ENCODE results near the gene YPEL2.
A peak's percentile ranks its signal among the peaks of the same experiment; 100 is the strongest.

Gene YPEL2

DNA sequence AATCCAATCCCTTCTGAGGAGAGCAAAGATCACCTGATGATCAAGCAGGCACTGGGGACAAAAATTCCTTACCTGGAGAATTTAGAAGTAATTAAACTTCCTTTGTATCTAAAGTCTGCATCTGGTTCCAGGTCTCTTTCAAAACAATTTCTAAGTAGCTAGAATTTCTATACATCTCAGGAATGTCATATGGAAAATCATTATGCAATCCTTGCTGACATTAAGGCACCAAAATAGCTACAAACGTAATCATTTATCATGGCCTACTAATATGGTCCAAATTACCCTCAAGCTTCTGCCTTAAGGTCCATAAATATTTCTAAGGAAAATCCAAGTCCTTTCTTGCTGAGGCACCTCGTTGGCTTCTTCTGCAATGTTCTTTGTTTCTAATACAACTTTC is 32.9 kb upstream of the YPEL2 start:
- no peak overlapping the region for H2AFZ ChIP-seq (ENCODE audit: low read depth, low read length)

DNA sequence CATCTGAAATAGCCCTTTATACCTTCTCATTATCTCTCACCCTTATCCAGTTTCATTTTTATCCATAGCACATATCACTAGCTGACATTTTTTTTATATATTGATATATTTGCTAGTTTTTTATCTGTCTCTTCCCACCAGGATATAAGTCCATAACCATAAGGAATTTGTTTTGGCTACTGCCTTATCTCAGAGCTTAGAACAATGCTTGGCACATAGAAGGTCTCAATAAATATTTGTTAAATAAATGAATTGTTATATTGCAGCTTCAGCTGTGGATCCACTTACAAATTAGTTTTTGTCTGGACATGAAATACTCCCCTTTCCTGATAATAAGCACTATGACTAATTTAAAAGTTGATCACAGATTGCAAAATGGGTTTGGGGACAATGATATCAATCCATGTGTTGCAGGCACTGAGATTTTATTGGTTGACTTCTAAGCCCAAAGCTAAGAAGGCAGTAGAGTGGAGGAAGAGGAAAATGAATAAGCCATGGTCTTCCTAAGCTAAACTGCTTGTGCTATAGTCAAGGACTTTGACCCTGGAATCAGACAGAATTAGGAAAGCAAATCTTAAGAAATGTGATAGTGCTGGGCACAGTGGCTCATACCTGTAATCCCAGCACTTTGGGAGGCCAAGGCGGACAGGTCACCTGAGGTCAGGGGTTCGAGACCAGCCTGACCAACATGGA is 31.9 kb upstream of the YPEL2 start:
- no peaks in the 10 kb centered on the region for H4K20me1 ChIP-seq (ENCODE audit: insufficient read depth, low read length)

More for the DNA sequence above, 32.9 kb upstream of the YPEL2 start:
- no peak for TF ChIP-seq EZH2phosphoT487 (IDR thresholded peaks at IDR 0.05; ENCODE audit: low read depth)
- TF ChIP-seq, protein P1, sequence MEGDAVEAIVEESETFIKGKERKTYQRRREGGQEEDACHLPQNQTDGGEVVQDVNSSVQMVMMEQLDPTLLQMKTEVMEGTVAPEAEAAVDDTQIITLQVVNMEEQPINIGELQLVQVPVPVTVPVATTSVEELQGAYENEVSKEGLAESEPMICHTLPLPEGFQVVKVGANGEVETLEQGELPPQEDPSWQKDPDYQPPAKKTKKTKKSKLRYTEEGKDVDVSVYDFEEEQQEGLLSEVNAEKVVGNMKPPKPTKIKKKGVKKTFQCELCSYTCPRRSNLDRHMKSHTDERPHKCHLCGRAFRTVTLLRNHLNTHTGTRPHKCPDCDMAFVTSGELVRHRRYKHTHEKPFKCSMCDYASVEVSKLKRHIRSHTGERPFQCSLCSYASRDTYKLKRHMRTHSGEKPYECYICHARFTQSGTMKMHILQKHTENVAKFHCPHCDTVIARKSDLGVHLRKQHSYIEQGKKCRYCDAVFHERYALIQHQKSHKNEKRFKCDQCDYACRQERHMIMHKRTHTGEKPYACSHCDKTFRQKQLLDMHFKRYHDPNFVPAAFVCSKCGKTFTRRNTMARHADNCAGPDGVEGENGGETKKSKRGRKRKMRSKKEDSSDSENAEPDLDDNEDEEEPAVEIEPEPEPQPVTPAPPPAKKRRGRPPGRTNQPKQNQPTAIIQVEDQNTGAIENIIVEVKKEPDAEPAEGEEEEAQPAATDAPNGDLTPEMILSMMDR (IDR thresholded peaks at IDR 0.05; ENCODE audit: low read depth, low read length) = no peak
- H3K4me2 ChIP-seq (ENCODE audit: low read length) = no peak overlapping the region
- H3K27ac ChIP-seq (ENCODE audit: low read length) = no peak overlapping the region
- H4K20me1 ChIP-seq (ENCODE audit: insufficient read depth, low read length) = no peaks in the 10 kb centered on the region
- H3K9ac ChIP-seq (ENCODE audit: low read length) = no peak overlapping the region
- peaks cover 3% of the 10 kb centered on the region; the same call in 1 of the 2 replicates for H3K27me3 ChIP-seq (ENCODE audit: low read depth, low read length)
- H3K4me3 ChIP-seq (ENCODE audit: low read length) = no peak overlapping the region
- H3K4me1 ChIP-seq (ENCODE audit: low read length) = peaks cover 13% of the 10 kb centered on the region
- H3K79me2 ChIP-seq (ENCODE audit: low read length) = no peaks in the 10 kb centered on the region
- H3K9me3 ChIP-seq (ENCODE audit: insufficient read depth, low read length) = no peaks in the 10 kb centered on the region
- H3K36me3 ChIP-seq (replicated peaks; ENCODE audit: low read depth, low read length) = no peaks in the 10 kb centered on the region

DNA sequence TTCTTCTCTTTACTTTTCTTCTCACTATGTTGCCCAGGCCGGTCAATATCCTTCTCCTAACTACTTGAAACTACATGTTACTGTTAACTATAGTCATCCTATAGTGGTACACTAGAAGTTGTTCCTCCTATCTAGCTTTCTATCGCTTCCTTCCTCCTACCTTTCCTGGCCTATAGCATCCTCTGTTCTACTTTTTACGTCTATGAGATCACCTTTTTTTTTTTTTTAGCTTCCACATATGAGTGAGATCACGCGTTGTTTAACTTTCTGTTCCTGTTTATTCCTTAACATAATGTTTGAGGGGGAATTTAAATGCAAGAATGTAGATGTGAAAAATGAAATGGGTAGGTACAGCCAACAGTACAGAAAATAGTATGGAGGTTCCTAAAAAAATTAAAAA is 30.5 kb upstream of the YPEL2 start:
- Histone ChIP-seq H3K27me3 (ENCODE audit: low read depth, low read length) (peaks cover 3% of the 10 kb centered on the region; the same call in 1 of the 2 replicates), H3K9ac (ENCODE audit: low read length) (no peak overlapping the region), H4K20me1 (ENCODE audit: insufficient read depth, low read length) (no peaks in the 10 kb centered on the region), H3K9me3 (ENCODE audit: insufficient read depth, low read length) (no peaks in the 10 kb centered on the region), H3K79me2 (ENCODE audit: low read length) (no peaks in the 10 kb centered on the region), H2AFZ (ENCODE audit: low read depth, low read length) (peak overlapping the region; percentile 74), H3K4me3 (ENCODE audit: low read length) (peak overlapping the region; percentile 25), H3K4me2 (ENCODE audit: low read length) (peak overlapping the region; percentile 51), H3K36me3 (replicated peaks; ENCODE audit: low read depth, low read length) (no peaks in the 10 kb centered on the region), H3K27ac (ENCODE audit: low read length) (peak overlapping the region; percentile 30), H3K4me1 (ENCODE audit: low read length) (peaks cover 13% of the 10 kb centered on the region)
- TF ChIP-seq, protein P1 (IDR thresholded peaks at IDR 0.05; ENCODE audit: low read depth, low read length) = no peak
- TF ChIP-seq EZH2phosphoT487 (IDR thresholded peaks at IDR 0.05; ENCODE audit: low read depth) = no peak

More for the DNA sequence above, 31.9 kb upstream of the YPEL2 start:
- no peak overlapping the region for H3K4me2 ChIP-seq (ENCODE audit: low read length)
- H2AFZ ChIP-seq (ENCODE audit: low read depth, low read length) = no peak overlapping the region
- no peaks in the 10 kb centered on the region for H3K9me3 ChIP-seq (ENCODE audit: insufficient read depth, low read length)
- H3K4me3 ChIP-seq (ENCODE audit: low read length) = no peak overlapping the region
- H3K4me1 ChIP-seq (ENCODE audit: low read length) = peaks cover 13% of the 10 kb centered on the region
- H3K27me3 ChIP-seq (ENCODE audit: low read depth, low read length) = peaks cover 3% of the 10 kb centered on the region; the same call in 1 of the 2 replicates
- TF ChIP-seq, protein P1 (IDR thresholded peaks at IDR 0.05; ENCODE audit: low read depth, low read length) = no peak
- no peak for TF ChIP-seq EZH2phosphoT487 (IDR thresholded peaks at IDR 0.05; ENCODE audit: low read depth)
- no peaks in the 10 kb centered on the region for H3K36me3 ChIP-seq (replicated peaks; ENCODE audit: low read depth, low read length)
- no peaks in the 10 kb centered on the region for H3K79me2 ChIP-seq (ENCODE audit: low read length)
- H3K27ac ChIP-seq (ENCODE audit: low read length) = no peak overlapping the region
- no peak overlapping the region for H3K9ac ChIP-seq (ENCODE audit: low read length)

DNA sequence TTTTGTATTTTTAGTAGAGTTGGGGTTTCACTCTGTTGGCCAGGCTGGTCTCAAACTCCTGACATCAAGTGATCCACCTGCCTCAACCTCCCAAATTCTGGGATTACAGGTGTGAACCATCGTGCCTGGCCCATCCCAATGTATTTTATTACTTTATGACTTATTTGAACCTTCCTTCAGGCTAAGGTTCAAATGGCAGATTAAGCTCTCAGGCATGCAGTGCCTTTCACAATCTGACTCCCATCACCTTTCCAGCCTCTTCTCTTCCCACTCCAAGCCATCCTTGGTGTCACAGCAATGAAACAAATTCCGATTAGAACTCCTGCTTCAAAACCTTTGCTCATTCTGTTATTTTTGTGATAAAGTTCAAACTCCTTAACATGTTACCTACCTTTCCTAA is 26.6 kb upstream of the YPEL2 start:
- TF ChIP-seq, protein P1 (IDR thresholded peaks at IDR 0.05; ENCODE audit: low read depth, low read length) = no peak
- no peak for TF ChIP-seq EZH2phosphoT487 (IDR thresholded peaks at IDR 0.05; ENCODE audit: low read depth)
- H3K27ac ChIP-seq (ENCODE audit: low read length) = no peak overlapping the region
- H3K4me3 ChIP-seq (ENCODE audit: low read length) = no peak overlapping the region

More for the DNA sequence above, 26.6 kb upstream of the YPEL2 start:
- no peak overlapping the region for H3K4me2 ChIP-seq (ENCODE audit: low read length)
- no peak overlapping the region for H2AFZ ChIP-seq (ENCODE audit: low read depth, low read length)
- H3K27me3 ChIP-seq (ENCODE audit: low read depth, low read length) = no peaks in the 10 kb centered on the region
- H3K9ac ChIP-seq (ENCODE audit: low read length) = no peak overlapping the region
- H4K20me1 ChIP-seq (ENCODE audit: insufficient read depth, low read length) = no peaks in the 10 kb centered on the region
- no peaks in the 10 kb centered on the region for H3K9me3 ChIP-seq (ENCODE audit: insufficient read depth, low read length)
- H3K79me2 ChIP-seq (ENCODE audit: low read length) = no peaks in the 10 kb centered on the region
- H3K4me1 ChIP-seq (ENCODE audit: low read length) = peaks cover 13% of the 10 kb centered on the region
- H3K36me3 ChIP-seq (replicated peaks; ENCODE audit: low read depth, low read length) = no peaks in the 10 kb centered on the region

Measured in OCI-LY3 (cell line).